HepG2 (cell line): ENCODE results near the gene C20orf202. TPM values are rescaled to one million over a fixed set of nuclear protein-coding genes. Genes with fewer than 3 reads are reported as not detected.

ENCODE experiments used
- AGO1 ChIP-seq: fragments of 200-400 bp; formaldehyde crosslinking; IDR thresholded peaks from 2 replicates; pipeline ENCODE4 v1.6.1; 2017; ENCODE audit warnings: mild to moderate bottlenecking, low read depth, low read length, moderate library complexity; ENCODE audit not compliant: poor library complexity, severe bottlenecking
- BRCA1 ChIP-seq: sonication (generic); formaldehyde crosslinking; IDR thresholded peaks from 2 replicates; pipeline ENCODE4 v1.4.0; 2020; ENCODE audit warnings: missing genetic modification reagents
- CAMTA2 ChIP-seq: sonication (generic); formaldehyde crosslinking; IDR thresholded peaks from 2 replicates; pipeline ENCODE4 v1.4.0; 2020; ENCODE audit warnings: mild to moderate bottlenecking, missing genetic modification reagents, borderline replicate concordance
- CBX5 ChIP-seq: sonication (generic); formaldehyde crosslinking; IDR thresholded peaks from 2 replicates; pipeline ENCODE4 v1.4.0; 2020; ENCODE audit warnings: missing genetic modification reagents, borderline replicate concordance
- E2F2 ChIP-seq: sonication (generic); formaldehyde crosslinking; IDR thresholded peaks from 2 replicates; pipeline ENCODE4 v1.4.0; 2020; ENCODE audit warnings: missing genetic modification reagents, borderline replicate concordance
- EED ChIP-seq: sonication (generic); formaldehyde crosslinking; IDR thresholded peaks from 2 replicates; pipeline ENCODE4 v1.5.0; 2020; ENCODE audit warnings: mild to moderate bottlenecking, missing genetic modification reagents
- ETV5 ChIP-seq: IDR thresholded peaks from 2 replicates; pipeline ENCODE4 v1.6.1; 2018; ENCODE audit warnings: missing biosample characterization, missing genetic modification reagents, inconsistent platforms, borderline replicate concordance
- GATAD1 ChIP-seq: IDR thresholded peaks from 2 replicates; pipeline ENCODE4 v1.6.1; 2016; ENCODE audit warnings: missing genetic modification reagents, missing compliant biosample characterization
- HIVEP1 ChIP-seq: sonication (generic); formaldehyde crosslinking; IDR thresholded peaks from 2 replicates; pipeline ENCODE4 v1.4.0; 2020; ENCODE audit warnings: mild to moderate bottlenecking, missing genetic modification reagents
- HNF4G ChIP-seq, 2 experiments: sonication (generic) in 1 of 2; formaldehyde crosslinking in 1 of 2; IDR thresholded peaks; 2 replicates each; pipeline versions ENCODE4 v1.4.0 to v1.6.1; 2011 to 2020; ENCODE audit warnings: borderline replicate concordance in 2 of 2, low read depth in 2 of 2, mild to moderate bottlenecking in 2 of 2, low read length in 1 of 2, missing genetic modification reagents in 1 of 2, moderate library complexity in 1 of 2
- IRF1 ChIP-seq: sonication (generic); formaldehyde crosslinking; IDR thresholded peaks from 2 replicates; pipeline ENCODE4 v1.4.0; 2020; ENCODE audit warnings: low read depth, mild to moderate bottlenecking, missing genetic modification reagents
- KAT2B ChIP-seq: fragments of 150-350 bp; IDR thresholded peaks from 2 replicates; pipeline ENCODE4 v1.6.1; 2014; ENCODE audit warnings: low read depth, low read length, borderline replicate concordance
- MNT ChIP-seq: fragments of 450-650 bp; IDR thresholded peaks from 2 replicates; pipeline ENCODE4 v1.6.1; 2016
- MZF1 ChIP-seq: sonication (generic); formaldehyde crosslinking; IDR thresholded peaks from 2 replicates; pipeline ENCODE4 v1.8.1; 2023; ENCODE audit warnings: mild to moderate bottlenecking, missing genetic modification reagents, borderline replicate concordance
- NBN ChIP-seq: fragments of 450-650 bp; conservative IDR thresholded peaks from 2 replicates; pipeline ENCODE4 v1.6.1; 2017
- NFKB2 ChIP-seq: sonication (generic); formaldehyde crosslinking; IDR thresholded peaks from 2 replicates; pipeline ENCODE4 v1.4.0; 2020; ENCODE audit warnings: missing genetic modification reagents, borderline replicate concordance
- PHF20 ChIP-seq: sonication (generic); formaldehyde crosslinking; IDR thresholded peaks from 2 replicates; pipeline ENCODE4 v1.5.0; 2020; ENCODE audit warnings: mild to moderate bottlenecking, missing genetic modification reagents
- PLRG1 ChIP-seq: fragments of 450-650 bp; conservative IDR thresholded peaks from 2 replicates; pipeline ENCODE4 v1.6.1; 2016
- RAD21 ChIP-seq: fragments of 450-650 bp; formaldehyde crosslinking; IDR thresholded peaks from 2 replicates; pipeline ENCODE4 v1.5.0; 2020; ENCODE audit warnings: mild to moderate bottlenecking
- RBFOX2 ChIP-seq: fragments of 200-400 bp; formaldehyde crosslinking; IDR thresholded peaks from 2 replicates; pipeline ENCODE4 v1.6.1; 2017; ENCODE audit warnings: low read depth, mild to moderate bottlenecking, low read length
- SIN3A ChIP-seq: IDR thresholded peaks from 2 replicates; pipeline ENCODE4 v1.6.1; 2011; ENCODE audit warnings: low read depth, mild to moderate bottlenecking, control low read depth, low read length, borderline replicate concordance
- TFDP1 ChIP-seq: IDR thresholded peaks from 2 replicates; pipeline ENCODE4 v1.6.1; 2016; ENCODE audit warnings: missing compliant biosample characterization, missing genetic modification reagents, borderline replicate concordance
- ZNF432 ChIP-seq: sonication (generic); formaldehyde crosslinking; IDR thresholded peaks from 2 replicates; pipeline ENCODE4 v1.5.0; 2020; ENCODE audit warnings: missing genetic modification reagents, mild to moderate bottlenecking, borderline replicate concordance
- ZNF709 ChIP-seq: sonication (generic); formaldehyde crosslinking; IDR thresholded peaks from 2 replicates; pipeline ENCODE4 v1.5.0; 2020; ENCODE audit warnings: mild to moderate bottlenecking, missing genetic modification reagents
- ZSCAN21 ChIP-seq: sonication (generic); formaldehyde crosslinking; IDR thresholded peaks from 2 replicates; pipeline ENCODE4 v1.8.0; 2022; ENCODE audit warnings: mild to moderate bottlenecking, missing genetic modification reagents, moderate library complexity, borderline replicate concordance
- polyA plus RNA-seq, 8 experiments: library from polyadenylated mRNA; depleted of rRNA in 3 of 8; stranded (reverse) in 7 of 8; unstranded in 1 of 8; fragments of >200 nt; fragmentation: Illumina TruSeq in 4 of 8; extraction: Trizol in 4 of 8; gene quantifications; 2 replicates each; pipeline versions ENCODE4 v1.2.1 to v1.2.3, GENCODE V29; 2011 to 2016; ENCODE audit warnings: low read depth in 4 of 8, missing spikeins in 1 of 8, mixed read lengths in 1 of 8; ENCODE audit not compliant: insufficient read depth in 1 of 8
- total RNA-seq, 5 experiments: library from RNA; depleted of rRNA; stranded (reverse); fragments of >200 nt; fragmentation: Illumina TruSeq; extraction: Trizol; gene quantifications; 2 replicates each; pipeline ENCODE4 v1.2.3, GENCODE V29; 2016; ENCODE audit warnings: low read depth in 1 of 5

C20orf202 gene
- total and polyA plus RNA-seq, 2 of the 13 experiments (the other 11 are each of a cell fraction or from before 2014, with no cell fraction given): 0.20 to 1.2 TPM

GRCh38 chr20:1225783-1226654 is 22.8 kb downstream of the C20orf202 start, which contains the start of gene RAD21L1 (continued):
- TF ChIP-seq TFDP1 (CRISPR knock-in tag) (peak; percentile 50; the same call in 1 of the 2 replicates), SIN3A (peak; percentile 22; the same call in 1 of the 2 replicates), BRCA1 (CRISPR knock-in tag) (no peak), ZSCAN21 (CRISPR knock-in tag) (no peak), PLRG1 (no peak), HIVEP1 (CRISPR knock-in tag) (0 out of 2 replicates have a peak, but pooled peaks have one; percentile 30), GATAD1 (CRISPR knock-in tag) (0 out of 2 replicates have a peak, but pooled peaks have one; percentile 25), CBX5 (no peak), ZNF432 (CRISPR knock-in tag) (no peak), IRF1 (CRISPR knock-in tag) (0 out of 2 replicates have a peak, but pooled peaks have one; percentile 44), ETV5 (CRISPR knock-in tag) (0 out of 2 replicates have a peak, but pooled peaks have one; percentile 3), NBN (no peak), RBFOX2 (peak; percentile 33; the same call in 1 of the 2 replicates), PHF20 (CRISPR knock-in tag) (no peak), CAMTA2 (no peak), MZF1 (no peak), NFKB2 (CRISPR knock-in tag) (peak; percentile 21; the same call in 1 of the 2 replicates), HNF4G (IDR thresholded peaks at IDR 0.05; ENCODE audit: borderline replicate concordance, low read depth, low read length) (no peak), HNF4G (CRISPR knock-in tag; IDR thresholded peaks at IDR 0.05; ENCODE audit: borderline replicate concordance, low read depth) (0 out of 2 replicates have a peak, but pooled peaks have one; percentile 50), RAD21 (CRISPR knock-in tag) (0 out of 2 replicates have a peak, but pooled peaks have one; percentile 33), EED (CRISPR knock-in tag) (peak; percentile 21), ZNF709 (CRISPR knock-in tag) (no peak), E2F2 (CRISPR knock-in tag) (0 out of 2 replicates have a peak, but pooled peaks have one; percentile 29), AGO1 (peak; percentile 48), MNT (no peak), KAT2B (no peak)
